ENCODE measurements around the gene API5. TPM values are rescaled to one million over a fixed set of nuclear protein-coding genes. Genes with fewer than 3 reads are reported as not detected.

API5 gene
- total RNA-seq, 1 donor from 2014 or later, result 66.5 TPM

- no peak overlapping the region for H3K27ac ChIP-seq
- DNase-seq (ENCODE audit: extremely low spot score in 2 of 2), result no peak
- no peak overlapping the region for H3K4me3 ChIP-seq
- H3K27me3 ChIP-seq, result no peaks in the 10 kb centered on the region
- intact Hi-C loops (cut with DNase I), result no loop called here
- H3K9me3 ChIP-seq, result no peaks in the 10 kb centered on the region
- H3K4me1 ChIP-seq, result peaks cover 18% of the 10 kb centered on the region
- H3K36me3 ChIP-seq, result no peaks in the 10 kb centered on the region
- TF ChIP-seq POLR2A (IDR thresholded peaks at IDR 0.05) (no peak), CTCF (IDR thresholded peaks at IDR 0.05) (no peak), POLR2AphosphoS5 (IDR thresholded peaks at IDR 0.05; ENCODE audit: insufficient read depth in 1 of 2, low read depth in 1 of 2) (no peak)
Observed at GRCh38 chr11:43377389-43377788, 65.6 kb downstream of the API5 start.

GRCh38 chr11:43378897-43379296, 67.1 kb downstream of the API5 start:
- intact Hi-C loops (cut with DNase I), result no loop called here
- no peaks in the 10 kb centered on the region for H3K9me3 ChIP-seq
- no peak for DNase-seq (ENCODE audit: extremely low spot score in 2 of 2)
- no peak overlapping the region for H3K27ac ChIP-seq
- TF ChIP-seq CTCF (IDR thresholded peaks at IDR 0.05), result no peak
- no peak for TF ChIP-seq POLR2AphosphoS5 (IDR thresholded peaks at IDR 0.05; ENCODE audit: insufficient read depth in 1 of 2, low read depth in 1 of 2)
- TF ChIP-seq POLR2A (IDR thresholded peaks at IDR 0.05), result no peak
- H3K36me3 ChIP-seq, result no peaks in the 10 kb centered on the region
- H3K4me3 ChIP-seq, result no peak overlapping the region
- H3K4me1 ChIP-seq, result peaks cover 18% of the 10 kb centered on the region
- H3K27me3 ChIP-seq, result no peaks in the 10 kb centered on the region

- Histone ChIP-seq H3K9me3 (no peaks in the 10 kb centered on the region), H3K36me3 (no peaks in the 10 kb centered on the region), H3K27ac (no peak overlapping the region), H3K4me3 (no peak overlapping the region), H3K27me3 (no peaks in the 10 kb centered on the region), H3K4me1 (peaks cover 17% of the 10 kb centered on the region)
- no peak for TF ChIP-seq POLR2A (IDR thresholded peaks at IDR 0.05)
- intact Hi-C loops (cut with DNase I), result no loop called here
- DNase-seq (ENCODE audit: extremely low spot score in 2 of 2), result no peak
Observed at GRCh38 chr11:43381802-43382201, 70.0 kb downstream of the API5 start.

- TF ChIP-seq CTCF (IDR thresholded peaks at IDR 0.05), result no peak
- no peak for TF ChIP-seq POLR2AphosphoS5 (IDR thresholded peaks at IDR 0.05; ENCODE audit: insufficient read depth in 1 of 2, low read depth in 1 of 2)
- no peak for TF ChIP-seq POLR2A (IDR thresholded peaks at IDR 0.05)
- H3K4me1 ChIP-seq, result peaks cover 10% of the 10 kb centered on the region
- H3K9me3 ChIP-seq, result no peaks in the 10 kb centered on the region
- H3K36me3 ChIP-seq, result no peaks in the 10 kb centered on the region
- intact Hi-C loops (cut with DNase I), result no loop called here
- no peak overlapping the region for H3K27ac ChIP-seq
- no peak overlapping the region for H3K4me3 ChIP-seq
- no peaks in the 10 kb centered on the region for H3K27me3 ChIP-seq
- DNase-seq (ENCODE audit: extremely low spot score in 2 of 2), result no peak
Observed at GRCh38 chr11:43382614-43383013, 70.8 kb downstream of the API5 start.

GRCh38 chr11:43384393-43384792, 72.6 kb downstream of the API5 start:
- Histone ChIP-seq H3K4me3 (no peak overlapping the region), H3K4me1 (no peaks in the 10 kb centered on the region), H3K36me3 (no peaks in the 10 kb centered on the region), H3K9me3 (no peaks in the 10 kb centered on the region), H3K27me3 (no peaks in the 10 kb centered on the region), H3K27ac (no peak overlapping the region)
- intact Hi-C loops (cut with DNase I), result no loop called here
- TF ChIP-seq CTCF (IDR thresholded peaks at IDR 0.05), result no peak
- TF ChIP-seq POLR2AphosphoS5 (IDR thresholded peaks at IDR 0.05; ENCODE audit: insufficient read depth in 1 of 2, low read depth in 1 of 2), result no peak
- no peak for TF ChIP-seq POLR2A (IDR thresholded peaks at IDR 0.05)
- DNase-seq (ENCODE audit: extremely low spot score in 2 of 2), result no peak

- DNase-seq (ENCODE audit: extremely low spot score in 2 of 2), result no peak
- Histone ChIP-seq H3K27ac (no peak overlapping the region), H3K4me1 (no peaks in the 10 kb centered on the region), H3K4me3 (no peak overlapping the region), H3K9me3 (no peaks in the 10 kb centered on the region), H3K36me3 (peaks cover 0 to 43% of the 10 kb centered on the region in 2 donors), H3K27me3 (no peaks in the 10 kb centered on the region)
- TF ChIP-seq POLR2A (IDR thresholded peaks at IDR 0.05) (no peak), POLR2AphosphoS5 (IDR thresholded peaks at IDR 0.05; ENCODE audit: insufficient read depth in 1 of 2, low read depth in 1 of 2) (no peak), CTCF (IDR thresholded peaks at IDR 0.05) (no peak)
- intact Hi-C loops (cut with DNase I), result loop anchor here (5.0 kb wide), 1 partner anchor 70 kb away; no protein-coding TSS in a partner anchor
Observed at GRCh38 chr11:43392713-43393112, 80.9 kb downstream of the API5 start.

Measured in vagina (tissue), 2 donors.